GM12801 (cell line): ENCODE results near the gene YAF2.

Source experiments
- TF ChIP-seq, protein P1 (sequence below): IDR thresholded peaks from one replicate; pipeline ENCODE4 v1.5.1; 2011; ENCODE audit warnings: control low read depth; ENCODE audit not compliant: insufficient read length; ENCODE audit errors: extremely low read depth

Gene YAF2

DNA sequence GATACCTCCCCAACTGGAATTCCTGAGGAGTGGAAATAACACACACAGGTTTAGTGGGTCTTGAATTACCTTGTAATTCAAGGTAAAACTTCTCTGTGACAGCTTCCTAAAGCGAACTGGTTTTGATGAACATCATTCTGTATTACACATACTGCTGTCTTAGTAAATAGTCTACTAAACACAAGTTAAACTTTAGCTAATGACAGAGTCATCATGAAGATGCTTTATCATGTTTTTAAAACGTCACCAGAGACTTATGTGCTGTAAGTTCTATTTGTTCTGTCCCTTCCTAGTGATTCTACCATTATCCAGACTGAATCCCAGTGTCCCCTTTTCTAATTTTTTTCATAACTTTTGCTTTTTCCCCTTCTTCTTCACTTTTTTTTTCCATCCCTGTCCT, 81.8 kb downstream of the YAF2 start:
- TF ChIP-seq, protein P1, sequence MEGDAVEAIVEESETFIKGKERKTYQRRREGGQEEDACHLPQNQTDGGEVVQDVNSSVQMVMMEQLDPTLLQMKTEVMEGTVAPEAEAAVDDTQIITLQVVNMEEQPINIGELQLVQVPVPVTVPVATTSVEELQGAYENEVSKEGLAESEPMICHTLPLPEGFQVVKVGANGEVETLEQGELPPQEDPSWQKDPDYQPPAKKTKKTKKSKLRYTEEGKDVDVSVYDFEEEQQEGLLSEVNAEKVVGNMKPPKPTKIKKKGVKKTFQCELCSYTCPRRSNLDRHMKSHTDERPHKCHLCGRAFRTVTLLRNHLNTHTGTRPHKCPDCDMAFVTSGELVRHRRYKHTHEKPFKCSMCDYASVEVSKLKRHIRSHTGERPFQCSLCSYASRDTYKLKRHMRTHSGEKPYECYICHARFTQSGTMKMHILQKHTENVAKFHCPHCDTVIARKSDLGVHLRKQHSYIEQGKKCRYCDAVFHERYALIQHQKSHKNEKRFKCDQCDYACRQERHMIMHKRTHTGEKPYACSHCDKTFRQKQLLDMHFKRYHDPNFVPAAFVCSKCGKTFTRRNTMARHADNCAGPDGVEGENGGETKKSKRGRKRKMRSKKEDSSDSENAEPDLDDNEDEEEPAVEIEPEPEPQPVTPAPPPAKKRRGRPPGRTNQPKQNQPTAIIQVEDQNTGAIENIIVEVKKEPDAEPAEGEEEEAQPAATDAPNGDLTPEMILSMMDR, result no peak

DNA sequence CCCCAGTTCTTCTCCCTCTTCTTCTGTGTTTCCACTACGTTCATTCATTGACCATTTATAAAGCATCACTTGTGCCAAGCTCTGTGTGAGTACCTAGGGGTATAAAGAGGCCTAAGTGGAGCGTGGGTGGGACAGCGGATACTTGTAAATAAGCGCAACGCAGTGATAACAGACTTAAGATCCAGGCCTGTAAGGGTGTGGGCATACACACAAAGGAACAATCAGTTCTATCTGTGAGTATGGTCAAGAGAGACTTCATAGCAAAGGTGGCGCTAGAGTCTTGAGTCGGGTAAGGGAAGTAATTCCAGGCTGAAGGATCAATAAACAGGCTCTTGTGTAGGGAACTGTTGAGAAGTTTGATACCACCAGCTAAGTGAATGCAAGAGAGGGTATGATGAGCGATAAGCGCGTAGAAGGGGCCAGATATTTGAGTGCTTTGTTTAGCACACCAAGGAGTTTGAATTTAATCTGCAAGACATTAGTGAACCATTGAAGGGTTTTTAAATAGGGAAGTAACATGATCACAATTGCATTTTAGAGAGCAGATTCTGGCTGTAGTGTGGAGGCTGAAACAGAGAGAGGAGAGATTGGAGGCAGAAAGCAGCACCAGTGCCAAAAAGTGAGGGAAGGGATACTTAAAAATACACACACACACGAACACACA, 92.4 kb downstream of the YAF2 start:
- TF ChIP-seq, protein P1, result no peak

DNA sequence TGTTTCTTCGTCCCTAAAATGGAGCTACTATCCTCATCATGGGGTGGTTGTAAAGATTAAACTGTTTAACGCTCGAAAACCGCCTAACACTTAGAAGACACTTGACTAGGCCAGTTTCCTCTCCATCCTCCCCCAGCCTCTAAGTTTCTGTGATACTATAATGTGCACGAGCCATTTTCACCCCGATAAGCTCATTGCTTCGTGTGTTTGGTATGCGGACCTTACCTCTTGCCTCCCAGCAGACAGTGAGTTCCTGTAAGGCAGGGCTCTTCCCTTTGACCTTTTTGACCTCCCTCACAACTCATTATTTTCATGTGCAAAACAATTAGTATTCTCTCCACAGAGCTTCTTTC, 92.9 kb downstream of the YAF2 start:
- TF ChIP-seq, protein P1, result no peak

DNA sequence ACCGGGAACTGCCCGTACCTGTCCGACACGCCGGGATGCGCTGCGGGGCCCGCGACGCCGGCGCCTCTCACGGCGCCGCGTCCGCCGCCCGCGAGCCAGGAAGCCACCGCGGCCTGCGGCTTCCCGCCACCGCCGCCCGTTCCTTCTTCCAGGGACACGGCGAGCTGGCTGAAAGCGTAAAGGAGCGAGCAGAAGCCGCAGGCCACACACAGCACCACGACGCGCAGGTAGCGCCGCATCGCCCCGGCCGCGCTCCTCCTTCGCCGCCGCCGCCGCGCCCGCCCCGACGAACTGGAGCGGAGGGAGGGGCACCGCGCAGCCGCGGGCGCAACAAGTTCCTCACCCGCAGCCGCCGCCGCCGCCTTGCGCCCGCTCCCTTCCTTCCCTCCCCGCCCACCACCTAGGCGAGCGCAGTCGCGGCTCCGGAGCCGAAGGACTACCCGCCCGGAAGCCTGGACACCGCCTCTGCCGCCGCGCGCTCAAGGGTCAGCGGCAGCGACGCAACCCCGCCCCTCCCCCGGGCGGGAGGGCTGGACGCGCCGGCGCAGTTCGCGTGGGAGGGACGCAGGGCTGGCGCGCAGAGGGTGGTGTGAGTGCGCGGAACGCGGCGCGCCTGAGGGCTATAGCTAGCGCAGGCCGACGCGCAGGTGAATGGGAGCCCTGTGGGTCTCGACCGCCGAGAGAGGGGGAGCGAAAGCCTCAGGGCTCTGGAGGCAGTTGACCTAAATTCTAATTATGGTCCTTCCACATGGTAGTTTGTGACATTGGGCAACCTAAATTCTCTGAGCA, 93.4 kb downstream of the YAF2 start, which contains the start of gene GXYLT1:
TSS of gene GXYLT1 (minus strand) at position 467 of the 789 bp plus-strand sequence. CDS start at position 239, 228 bp downstream.
- TF ChIP-seq, protein P1, result no peak

DNA sequence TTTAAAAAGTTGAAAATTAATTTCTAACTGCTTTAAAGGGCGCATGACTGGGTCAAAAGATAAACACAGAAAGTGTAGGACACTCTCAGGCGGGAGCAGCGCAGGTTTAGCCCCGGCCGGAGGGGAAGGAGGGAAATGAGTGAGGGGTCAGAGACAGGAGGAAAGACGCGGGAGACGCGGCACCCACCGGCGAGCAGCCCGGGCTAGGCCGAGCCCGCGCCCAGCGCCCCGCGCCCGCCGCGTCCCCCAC, 94.0 kb downstream of the YAF2 start:
- TF ChIP-seq, protein P1, result no peak

DNA sequence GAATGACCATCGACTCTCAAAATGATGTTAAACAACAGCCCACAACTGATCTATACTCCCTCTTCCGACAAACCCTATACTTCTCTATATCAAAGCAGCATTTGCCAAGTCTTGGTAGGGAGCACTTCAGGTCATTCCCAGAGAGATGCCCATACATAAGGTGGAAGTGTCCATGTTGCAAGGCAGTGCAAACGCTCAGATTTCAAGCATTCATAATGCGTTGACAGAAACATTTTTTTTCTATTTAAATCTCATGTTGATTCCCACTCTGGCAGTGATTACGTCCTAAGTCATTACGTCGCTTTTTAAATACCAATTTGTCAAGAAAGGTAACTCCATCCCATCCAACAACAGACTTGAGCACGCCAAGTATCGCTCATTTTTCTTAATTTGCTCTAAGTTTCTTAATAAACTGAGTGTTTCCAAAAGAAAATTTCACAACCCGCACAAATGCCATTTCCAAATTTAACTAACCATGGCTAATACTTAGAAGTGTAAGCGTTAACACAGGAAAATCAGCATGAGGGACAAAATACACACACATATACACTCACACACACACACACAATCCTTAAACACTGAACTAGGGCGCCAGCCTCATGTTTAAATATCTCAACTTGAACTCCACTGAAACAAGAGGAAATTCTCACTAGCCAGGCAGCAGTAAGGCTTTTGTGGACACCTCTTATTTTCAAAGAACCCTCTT, 94.4 kb downstream of the YAF2 start:
- TF ChIP-seq, protein P1, result no peak

DNA sequence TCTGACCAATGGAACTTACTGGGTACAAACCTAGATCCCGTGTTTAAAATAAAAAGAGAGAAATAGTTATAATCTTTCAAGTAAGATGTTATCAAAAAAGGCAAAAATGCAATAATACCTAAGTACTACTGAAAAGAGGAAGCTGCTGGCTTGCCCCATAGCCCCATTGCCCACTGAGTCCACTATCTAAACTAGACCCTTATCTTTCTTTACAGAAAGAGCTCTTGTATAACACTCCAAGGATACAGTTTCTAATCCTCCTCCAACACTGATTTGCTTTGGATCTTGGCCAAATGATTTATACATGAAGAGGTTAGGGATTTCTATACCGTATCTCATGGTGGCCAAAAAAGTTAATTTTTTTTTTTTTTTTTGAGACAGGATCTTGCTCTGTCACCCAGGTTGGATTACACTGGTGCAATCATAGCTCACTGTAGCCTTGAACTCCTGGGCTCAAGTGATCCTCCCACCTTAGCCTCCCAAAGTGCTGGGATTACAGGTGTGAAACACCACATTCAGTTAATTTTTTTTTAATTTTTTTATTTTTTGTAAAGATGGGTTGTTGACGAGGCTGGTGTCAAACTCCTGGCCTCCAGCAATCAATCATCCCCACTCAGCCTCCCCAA, 96.0 kb downstream of the YAF2 start:
- TF ChIP-seq, protein P1, result no peak
